Right forelimb (tissue), 1 donor: ENCODE results near the gene NFXL1.

ENCODE experiments used
- DNase-seq: peaks from one replicate; pipeline ENCODE4 v3.0.0-alpha.2; 2018

Gene NFXL1

GRCh38 chr4:47830265-47831025, 83.9 kb downstream of the NFXL1 start:
- no peak for DNase-seq

GRCh38 chr4:47829438-47829837, 84.9 kb downstream of the NFXL1 start:
- no peak for DNase-seq

- no peak for DNase-seq
These were observed 86.9 kb downstream of the NFXL1 start for GRCh38 chr4:47827343-47828047.

GRCh38 chr4:47824840-47825239, 89.5 kb downstream of the NFXL1 start:
- no peak for DNase-seq

- no peak for DNase-seq
These were observed 95.2 kb downstream of the NFXL1 start for GRCh38 chr4:47819178-47819577.

- no peak for DNase-seq
These were observed 97.1 kb downstream of the NFXL1 start for GRCh38 chr4:47817275-47817674.

- no peak for DNase-seq
These were observed 97.6 kb downstream of the NFXL1 start for GRCh38 chr4:47816748-47817147.

GRCh38 chr4:47814618-47815295, 99.6 kb downstream of the NFXL1 start:
- DNase-seq, result no peak

- DNase-seq, result no peak
These were observed 104.7 kb downstream of the NFXL1 start for GRCh38 chr4:47809654-47810203.

- no peak for DNase-seq
These were observed 109.8 kb downstream of the NFXL1 start for GRCh38 chr4:47804598-47804997.

- DNase-seq, result no peak
These were observed 112.8 kb downstream of the NFXL1 start for GRCh38 chr4:47801481-47802002.

- DNase-seq, result no peak
These were observed 116.2 kb downstream of the NFXL1 start for GRCh38 chr4:47798165-47798564.
